Esophagus squamous epithelium (tissue), 4 donors: ENCODE results near the gene AAMDC.
"Not testable (repeated sequence)": the region's sequence is repeated elsewhere in the genome, so short reads cannot be mapped to it uniquely, and the experiment has no call there.

Source experiments
- CTCF ChIP-seq, 6 experiments: fragments of 450-650 bp in 4 of 6; fragments of 200-600 bp in 2 of 6; sonication (generic) in 2 of 6; IDR thresholded peaks; one replicate each; pipeline ENCODE4 v1.5.1; 2016 to 2019; ENCODE audit warnings: antibody characterized with exemption in 6 of 6, mild to moderate bottlenecking in 4 of 6, moderate library complexity in 4 of 6
- POLR2A ChIP-seq, 4 donors: fragments of 450-650 bp; IDR thresholded peaks; one replicate each; pipeline ENCODE4 v1.6.1; 2017; ENCODE audit warnings: antibody characterized with exemption in 4 of 4, mild to moderate bottlenecking in 4 of 4, moderate library complexity in 3 of 4

GRCh38 chr11:77890100-77890614 is 69.2 kb downstream of the AAMDC start:
- not testable (repeated sequence) for TF ChIP-seq POLR2A, CTCF (IDR thresholded peaks at IDR 0.05)
